ENCODE measurements around the gene TMEM150B. TPM values are rescaled to one million over a fixed set of nuclear protein-coding genes. Genes with fewer than 3 reads are reported as not detected.
A peak's percentile ranks its signal among the peaks of the same experiment; 100 is the strongest.

Gene TMEM150B
- polyA plus RNA-seq, 2 of the 4 experiments (the other 2 are of a cell fraction), result 0.26 to 0.39 TPM

GRCh38 chr19:55287361-55288079, 37.6 kb downstream of the TMEM150B start:
- no peak overlapping the region for H3K4me3 ChIP-seq
- CTCF ChIA-PET, result interaction anchor here (0.7 to 10.2 kb wide), 12 partner anchors 10 to 344 kb away, joined by 3 to 152 read pairs (median 4); partner anchors contain the start of gene TMEM238
- H3K27ac ChIP-seq, result no peak overlapping the region
- POLR2A ChIA-PET, result interaction anchor here (0.8 kb wide), 1 partner anchor 120 kb away, joined by 3 read pairs; no protein-coding TSS in a partner anchor
- H3K9me3 ChIP-seq, result no peaks in the 10 kb centered on the region
- ATAC-seq (no peak), DNase-seq (ENCODE audit: low read depth in 1 of 2, low spot score in 1 of 2) (no peak), FAIRE-seq (no peak)
- H3K4me2 ChIP-seq, result no peak overlapping the region
- no peak for TF ChIP-seq ZNF302 (CRISPR knock-in tag; IDR thresholded peaks at IDR 0.05)
- no peak for TF ChIP-seq SREBF2 (IDR thresholded peaks at IDR 0.05)
- TF ChIP-seq CBX2 (IDR thresholded peaks at IDR 0.05; ENCODE audit: borderline replicate concordance, low read depth), result no peak
- TF ChIP-seq E2F6 (IDR thresholded peaks at IDR 0.05; ENCODE audit: borderline replicate concordance, low read depth), result no peak
- TF ChIP-seq RFX5 (IDR thresholded peaks at IDR 0.05), result no peak
- no peak for TF ChIP-seq FOSB (CRISPR knock-in tag; IDR thresholded peaks at IDR 0.05)
- no peak for TF ChIP-seq EP300 (IDR thresholded peaks at IDR 0.05)
- TF ChIP-seq NPAS2 (CRISPR knock-in tag; IDR thresholded peaks at IDR 0.05; ENCODE audit: borderline replicate concordance), result no peak
- TF ChIP-seq FOXS1 (CRISPR knock-in tag; IDR thresholded peaks at IDR 0.05), result no peak
- no peak for TF ChIP-seq ZC3H11A (IDR thresholded peaks at IDR 0.05)
- TF ChIP-seq MAFK (IDR thresholded peaks at IDR 0.05; ENCODE audit: partially characterized antibody), result no peak
- no peak for TF ChIP-seq CEBPB (IDR thresholded peaks at IDR 0.05)
- no peak for TF ChIP-seq HEYL (CRISPR knock-in tag; IDR thresholded peaks at IDR 0.05)
- TF ChIP-seq CBX8 (IDR thresholded peaks at IDR 0.05), result no peak
- H3K4me1 ChIP-seq, result peaks cover 17% of the 10 kb centered on the region; the same call in 1 of the 3 replicates
- 93% methylated on average over 20 of the region's 21 CpGs for WGBS (ENCODE audit: missing lambda C conversion rate)

GRCh38 chr19:55285229-55285890, 39.8 kb downstream of the TMEM150B start:
- Histone ChIP-seq H3K4me3 (no peak overlapping the region), H3K27ac (peak overlapping the region in 1 of 2 experiments; percentile 95; a peak in 3 of 6 replicates), H3K9me3 (no peaks in the 10 kb centered on the region), H3K4me2 (peak overlapping the region; percentile 100), H3K4me1 (peaks cover 24% of the 10 kb centered on the region)
- FAIRE-seq, result no peak
- ChIA-PET CTCF (interaction anchor here (0.5 to 10.2 kb wide), 3 partner anchors 16 to 145 kb away, joined by 3 to 152 read pairs (median 7); no protein-coding TSS in a partner anchor), POLR2A (no interaction called here)
- TF ChIP-seq JUN (IDR thresholded peaks at IDR 0.05) (no peak), ZSCAN20 (CRISPR knock-in tag; IDR thresholded peaks at IDR 0.05) (no peak), CHD4 (IDR thresholded peaks at IDR 0.05; ENCODE audit: borderline replicate concordance) (no peak), NFE2L2 (conservative IDR thresholded peaks at IDR 0.05; ENCODE audit: low read length) (no peak), KDM5A (IDR thresholded peaks at IDR 0.05) (no peak), USF2 (IDR thresholded peaks at IDR 0.05) (no peak), HEYL (CRISPR knock-in tag; IDR thresholded peaks at IDR 0.05) (no peak), FOSL2 (IDR thresholded peaks at IDR 0.05) (no peak), FOSL2 (CRISPR knock-in tag; IDR thresholded peaks at IDR 0.05) (no peak), TP53 (CRISPR knock-in tag; IDR thresholded peaks at IDR 0.05) (no peak), NR3C1 (IDR thresholded peaks at IDR 0.05) (no peak), BCL3 (IDR thresholded peaks at IDR 0.05) (no peak), CBX8 (IDR thresholded peaks at IDR 0.05) (no peak), NPAS2 (CRISPR knock-in tag; IDR thresholded peaks at IDR 0.05; ENCODE audit: borderline replicate concordance) (no peak), MAFK (IDR thresholded peaks at IDR 0.05; ENCODE audit: partially characterized antibody) (no peak), POLR2AphosphoS2 (conservative IDR thresholded peaks at IDR 0.05; ENCODE audit: low read length) (no peak), BHLHE40 (IDR thresholded peaks at IDR 0.05; ENCODE audit: low read depth, low read length) (no peak), HOXB13 (CRISPR knock-in tag; IDR thresholded peaks at IDR 0.05; ENCODE audit: low read depth) (no peak), PBX3 (IDR thresholded peaks at IDR 0.05) (no peak), HOXA7 (CRISPR knock-in tag; IDR thresholded peaks at IDR 0.05) (no peak)
- no peak for DNase-seq (ENCODE audit: low read depth in 1 of 2, low spot score in 1 of 2)
- 0 out of 6 replicates have a peak, but pooled peaks of 1 of the 2 experiments have one; percentile 3 for ATAC-seq
- 82% methylated on average over 18 of the region's 18 CpGs for WGBS (ENCODE audit: missing lambda C conversion rate)

Data from A549 (cell line).